ES-I3 (cell line): ENCODE measurements around the gene RBM5.

Experiments used
- H3K36me3 ChIP-seq: 2 replicates; pipeline ENCODE4 v1.6.1; 2013; ENCODE audit warnings: mild to moderate bottlenecking, low read length, control low read depth, moderate library complexity; ENCODE audit not compliant: insufficient read depth
- H3K4me1 ChIP-seq: 2 replicates; pipeline ENCODE4 v1.6.1; 2013; ENCODE audit warnings: mild to moderate bottlenecking, control low read depth, low read length; ENCODE audit not compliant: insufficient read depth
- H3K9ac ChIP-seq: 2 replicates; pipeline ENCODE4 v1.6.1; 2013; ENCODE audit warnings: low read depth, mild to moderate bottlenecking, low read length, moderate library complexity
- H3K9me3 ChIP-seq: 2 replicates; pipeline ENCODE4 v1.6.1; 2013; ENCODE audit warnings: mild to moderate bottlenecking, low read length, moderate library complexity; ENCODE audit not compliant: control insufficient read depth, insufficient read depth

The RBM5 gene

DNA sequence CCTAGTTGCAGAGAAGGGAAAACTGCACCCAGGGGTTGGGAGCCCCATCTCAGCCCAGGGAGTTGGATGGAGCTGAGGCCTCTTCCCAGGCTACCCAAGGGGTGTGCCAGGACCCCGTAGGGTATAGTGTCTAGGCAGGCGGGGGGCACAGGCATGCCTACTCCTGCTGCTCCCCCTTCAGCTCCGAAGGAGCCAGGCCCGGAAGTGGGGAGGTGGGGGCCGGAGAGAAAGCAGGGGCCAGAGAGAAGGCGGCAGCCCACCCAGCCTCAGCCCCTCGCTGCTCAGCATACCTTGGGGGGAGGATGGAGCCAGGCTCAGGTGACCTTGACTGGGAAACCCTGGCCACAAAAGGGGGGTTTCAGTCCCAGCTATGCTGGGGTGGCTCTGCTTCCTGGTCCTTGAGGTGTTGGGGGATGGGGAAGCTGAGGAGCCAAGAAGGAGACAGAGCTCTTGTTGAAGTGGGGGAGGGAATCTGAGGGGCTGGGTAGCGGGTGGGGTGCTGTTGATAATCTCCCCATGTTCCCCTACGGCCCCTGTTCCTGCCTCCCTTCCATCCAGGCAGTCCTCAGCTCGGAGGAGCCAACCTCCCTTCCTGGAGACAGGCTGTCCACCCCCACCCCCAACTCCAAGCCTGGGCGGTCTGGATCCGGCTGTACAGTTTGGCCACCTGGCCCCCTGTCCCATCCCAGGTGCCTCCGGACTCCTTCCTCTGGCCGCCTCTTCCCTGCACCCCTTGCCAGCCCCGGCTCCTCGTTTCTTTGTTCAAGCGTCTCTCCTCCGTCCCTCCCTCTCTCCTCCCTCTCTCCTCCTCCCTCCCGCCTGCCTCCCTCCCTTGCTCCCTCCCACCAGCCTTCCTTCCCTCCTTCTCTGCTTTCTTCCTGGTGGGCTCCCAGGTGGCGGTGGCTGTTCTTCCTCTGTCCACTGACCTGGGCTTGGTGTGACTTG lies 68.1 kb downstream of the RBM5 start:
- H3K36me3 ChIP-seq, result no peaks in the 10 kb centered on the region
- H3K9me3 ChIP-seq, result no peaks in the 10 kb centered on the region
- peak overlapping the region; percentile 63 for H3K9ac ChIP-seq
- peaks cover 23% of the 10 kb centered on the region for H3K4me1 ChIP-seq

DNA sequence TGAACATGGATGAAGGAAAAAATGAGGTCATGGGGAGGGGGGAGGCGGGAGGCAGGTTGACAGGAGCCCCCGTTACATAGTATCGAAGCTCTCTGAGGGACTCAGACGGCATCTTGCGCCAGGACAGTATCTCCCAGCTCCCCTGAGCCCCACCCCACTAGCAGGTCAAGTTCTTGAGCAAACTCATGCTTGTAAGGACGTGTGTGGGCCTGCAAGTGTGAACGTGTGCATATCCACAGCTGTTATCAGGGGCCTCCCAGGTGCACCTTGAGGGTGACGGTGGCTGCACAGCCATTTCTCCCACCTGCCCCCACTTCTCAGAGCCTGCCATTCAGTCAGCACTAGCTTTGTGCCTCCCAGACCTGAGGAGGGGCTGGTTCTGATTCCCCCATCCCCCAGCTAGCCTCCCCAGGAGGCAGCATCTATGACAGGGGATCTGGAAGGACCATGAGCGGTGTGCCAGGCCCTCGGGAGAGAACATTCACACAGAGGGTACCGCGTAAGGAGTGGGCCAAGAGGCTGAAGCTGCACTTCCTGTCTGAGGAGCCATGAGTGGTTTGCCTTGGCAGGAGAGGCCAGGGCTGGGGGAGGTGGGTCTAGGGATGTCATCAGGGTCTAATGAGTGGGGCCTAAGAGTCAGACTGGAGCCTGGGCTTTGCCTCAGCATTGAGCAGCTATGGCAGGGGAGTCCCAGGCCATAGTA lies 69.3 kb downstream of the RBM5 start:
- H3K9ac ChIP-seq, result no peak overlapping the region
- no peaks in the 10 kb centered on the region for H3K36me3 ChIP-seq
- H3K9me3 ChIP-seq, result no peaks in the 10 kb centered on the region
- peaks cover 17% of the 10 kb centered on the region for H3K4me1 ChIP-seq

DNA sequence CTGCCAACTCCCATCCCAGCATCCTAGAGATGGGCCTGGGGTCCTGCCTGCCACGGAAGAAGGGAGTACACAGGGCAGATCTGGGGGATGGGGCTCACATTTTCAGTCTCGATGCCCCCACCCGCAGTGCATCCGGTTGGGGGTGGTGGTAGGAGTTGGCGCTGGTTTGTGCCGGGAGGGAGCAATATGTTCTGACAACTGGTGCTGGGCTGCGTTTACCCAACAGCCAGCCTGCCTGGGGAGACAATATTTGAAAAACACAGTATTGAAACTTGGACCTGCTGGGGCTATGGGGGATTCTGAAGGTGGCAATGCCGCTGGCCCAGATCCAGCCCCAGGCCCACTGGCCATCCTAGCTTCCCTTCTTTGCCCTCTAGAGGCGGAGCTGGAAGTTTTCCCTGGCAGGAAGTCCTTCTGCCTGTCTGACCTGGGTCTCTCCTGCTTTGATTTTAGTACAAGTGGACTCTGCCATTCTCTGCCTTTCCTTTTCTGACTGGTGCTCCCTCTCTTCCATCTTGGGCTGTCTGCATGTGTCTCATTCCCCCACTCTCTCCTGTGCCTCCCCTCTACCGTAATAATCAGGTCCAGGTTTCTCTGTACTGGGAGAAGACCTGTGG lies 69.9 kb downstream of the RBM5 start:
- Histone ChIP-seq H3K36me3 (no peaks in the 10 kb centered on the region), H3K4me1 (peaks cover 17% of the 10 kb centered on the region), H3K9ac (no peak overlapping the region), H3K9me3 (no peaks in the 10 kb centered on the region)

DNA sequence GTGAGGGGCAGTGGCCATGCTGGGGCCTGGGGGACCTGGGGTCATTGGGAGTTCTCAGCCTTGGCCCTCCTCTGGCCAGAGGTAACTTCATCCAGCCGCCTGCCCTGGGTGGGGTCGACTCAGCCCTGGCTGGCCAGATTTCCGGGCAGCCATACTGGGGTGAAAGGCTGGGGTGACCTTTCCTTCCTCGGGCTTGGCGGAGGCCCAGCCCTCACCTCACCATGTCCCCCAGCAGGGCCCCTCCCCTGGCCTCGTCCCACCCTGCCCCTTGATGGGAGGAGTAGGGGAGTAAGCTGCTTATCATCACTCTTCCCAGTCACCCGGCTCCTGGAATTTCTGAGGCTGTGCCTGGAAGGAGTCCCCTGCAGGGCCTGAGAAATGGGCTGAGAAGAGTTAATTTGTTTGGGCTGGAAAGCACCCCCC lies 71.9 kb downstream of the RBM5 start:
- Histone ChIP-seq H3K9ac (no peak overlapping the region), H3K4me1 (peaks cover 29% of the 10 kb centered on the region), H3K36me3 (no peaks in the 10 kb centered on the region), H3K9me3 (no peaks in the 10 kb centered on the region)

DNA sequence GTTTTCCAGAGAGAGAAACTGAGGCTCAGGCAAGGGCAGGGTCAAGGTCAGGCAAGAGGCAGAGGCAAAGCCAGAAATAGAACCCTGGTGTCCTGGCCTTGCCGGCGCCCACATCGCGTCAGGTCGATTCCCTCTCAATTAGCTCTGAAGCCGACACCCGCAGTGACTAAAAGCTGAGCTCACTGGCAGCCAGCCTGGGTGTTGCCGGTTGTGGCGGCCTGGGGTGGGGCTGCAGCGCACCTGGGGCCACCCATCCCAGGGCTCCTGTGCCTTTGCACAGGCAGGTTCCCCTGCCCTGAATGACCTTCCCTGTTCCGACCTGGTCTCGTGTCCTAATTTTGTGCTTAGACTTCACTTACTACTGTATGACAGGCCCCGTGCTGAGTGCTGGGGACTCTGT lies 72.6 kb downstream of the RBM5 start:
- Histone ChIP-seq H3K9me3 (no peaks in the 10 kb centered on the region), H3K36me3 (no peaks in the 10 kb centered on the region), H3K4me1 (peaks cover 36% of the 10 kb centered on the region), H3K9ac (no peak overlapping the region)

GRCh38 chr3:50162034-50162883 lies 73.5 kb downstream of the RBM5 start:
- H3K36me3 ChIP-seq, result no peaks in the 10 kb centered on the region
- H3K9ac ChIP-seq, result no peak overlapping the region
- H3K4me1 ChIP-seq, result peaks cover 44% of the 10 kb centered on the region
- H3K9me3 ChIP-seq, result no peaks in the 10 kb centered on the region

DNA sequence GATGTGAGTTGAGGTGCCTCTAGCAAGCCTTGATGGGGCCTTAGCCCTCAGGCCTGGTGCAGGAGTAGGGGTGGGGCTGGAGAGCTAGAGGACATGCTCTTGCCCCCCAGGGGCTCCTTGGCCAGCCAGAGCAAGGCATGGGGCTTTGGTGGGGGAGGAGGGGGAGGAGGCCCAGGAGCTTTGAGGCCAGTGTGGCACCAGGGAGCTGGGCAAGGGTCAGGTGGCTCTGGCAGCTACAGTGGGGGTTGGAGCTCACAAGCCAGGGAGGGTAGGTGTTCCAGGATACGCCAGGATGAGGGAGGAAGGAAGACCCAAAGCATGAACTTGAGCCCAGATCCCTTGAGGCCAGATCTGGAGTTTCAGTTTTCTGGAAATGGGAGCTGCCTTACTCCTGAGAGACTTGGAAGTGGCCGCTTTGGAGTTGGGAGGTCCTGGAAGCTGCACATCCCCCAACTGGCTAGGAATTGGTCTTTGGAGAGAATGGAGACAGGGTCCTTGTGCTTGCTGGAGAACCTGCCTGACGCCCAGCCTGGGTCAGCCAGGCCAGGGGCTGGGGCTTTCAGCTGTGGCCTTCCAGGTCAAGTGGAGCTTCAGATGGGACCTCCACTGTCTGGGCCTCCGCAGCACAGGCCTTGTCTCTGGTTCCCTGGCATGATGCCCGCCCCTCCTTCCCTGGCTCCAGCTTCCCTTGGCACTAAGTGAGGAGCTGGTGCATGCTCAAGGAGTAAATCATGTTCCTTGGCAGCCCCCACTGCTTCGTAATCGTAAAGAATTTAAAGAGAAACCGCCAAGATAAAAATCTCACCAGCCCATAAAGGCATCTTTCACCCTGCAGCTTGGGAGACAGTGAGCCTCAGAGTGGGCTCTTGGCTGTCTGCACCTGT lies 75.1 kb downstream of the RBM5 start:
- Histone ChIP-seq H3K4me1 (peaks cover 41% of the 10 kb centered on the region), H3K36me3 (no peaks in the 10 kb centered on the region), H3K9ac (no peak overlapping the region), H3K9me3 (no peaks in the 10 kb centered on the region)

GRCh38 chr3:50164481-50164880 lies 75.8 kb downstream of the RBM5 start:
- Histone ChIP-seq H3K36me3 (no peaks in the 10 kb centered on the region), H3K9ac (no peak overlapping the region), H3K9me3 (no peaks in the 10 kb centered on the region), H3K4me1 (peaks cover 36% of the 10 kb centered on the region)

DNA sequence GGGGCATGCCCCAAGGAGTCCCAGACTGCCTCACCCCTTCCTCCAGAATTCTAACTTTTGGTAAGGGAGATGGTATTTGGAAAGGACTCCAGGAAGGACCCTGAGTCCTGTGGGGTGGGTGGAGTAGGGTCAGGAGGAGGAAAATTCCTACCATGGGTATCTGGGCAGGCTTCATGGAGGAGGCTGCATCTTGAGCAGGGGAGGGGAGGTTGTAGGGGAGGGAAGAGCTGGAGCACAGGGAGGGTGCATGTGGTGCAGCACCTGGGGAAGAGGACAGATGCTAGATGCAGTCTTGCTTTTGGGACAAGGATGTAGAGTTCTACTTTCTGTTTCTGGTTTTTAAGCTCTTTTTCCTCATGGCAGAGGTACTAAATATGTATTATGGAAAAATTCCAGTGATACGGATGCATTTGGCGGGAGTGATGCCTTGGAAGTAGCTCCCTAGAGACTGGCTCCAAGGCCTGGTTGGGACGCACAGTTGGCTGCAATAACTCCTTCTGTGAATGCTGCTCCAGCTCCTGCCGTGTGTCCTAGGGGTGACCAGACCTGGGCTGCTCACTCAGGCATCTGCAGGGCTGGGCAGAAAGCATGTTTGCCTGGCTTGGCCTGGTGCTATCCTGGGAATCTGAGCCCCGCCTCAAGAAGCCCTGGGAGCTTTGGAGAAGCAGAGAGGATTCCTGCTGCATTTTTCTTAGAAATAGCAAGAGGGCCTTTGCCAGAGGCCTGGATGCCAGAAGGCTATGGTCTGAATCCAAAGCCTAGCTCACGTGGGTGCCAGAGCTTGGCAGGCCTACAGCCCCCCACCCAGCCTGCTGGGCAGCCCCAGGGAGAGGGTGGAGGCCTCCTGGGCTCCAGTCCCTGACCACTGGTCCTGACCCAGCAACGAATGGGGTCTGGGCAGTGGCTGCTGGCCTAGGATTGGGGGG lies 76.5 kb downstream of the RBM5 start:
- H3K9ac ChIP-seq, result no peak overlapping the region
- H3K36me3 ChIP-seq, result no peaks in the 10 kb centered on the region
- H3K4me1 ChIP-seq, result peaks cover 36% of the 10 kb centered on the region
- no peaks in the 10 kb centered on the region for H3K9me3 ChIP-seq

DNA sequence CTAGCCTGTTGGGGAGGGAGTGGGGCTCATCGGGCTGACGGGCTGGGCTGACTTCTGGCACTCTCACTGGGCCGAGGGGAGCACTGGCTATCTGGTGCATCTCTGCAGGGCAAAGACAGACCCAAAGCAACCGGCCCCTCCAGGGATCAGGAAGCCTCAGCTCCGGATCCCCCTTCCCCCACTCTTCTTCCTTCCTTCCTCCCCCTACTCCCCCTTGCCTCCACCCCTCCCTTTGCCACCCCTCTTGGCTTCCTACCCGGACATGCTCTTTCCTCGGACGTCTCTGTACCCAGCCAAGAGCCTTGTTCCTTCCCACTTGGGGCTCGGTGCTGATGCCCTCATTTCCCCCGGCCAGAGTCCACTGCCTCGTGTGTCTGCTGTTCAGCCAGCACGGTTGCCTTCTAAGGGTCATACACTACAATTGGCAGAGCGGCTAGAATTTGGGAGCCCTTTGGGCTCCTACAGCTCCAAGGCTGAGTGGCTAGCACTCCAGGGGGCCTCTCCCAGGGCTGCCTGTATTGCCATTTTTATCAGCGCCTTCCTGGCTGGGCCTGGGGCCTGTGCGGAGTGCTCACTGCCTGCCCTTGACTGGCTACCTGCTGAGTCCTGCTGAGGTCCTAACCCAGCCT lies 77.3 kb downstream of the RBM5 start:
- no peak overlapping the region for H3K9ac ChIP-seq
- no peaks in the 10 kb centered on the region for H3K36me3 ChIP-seq
- peaks cover 36% of the 10 kb centered on the region for H3K4me1 ChIP-seq
- H3K9me3 ChIP-seq, result no peaks in the 10 kb centered on the region

GRCh38 chr3:50166620-50167019 lies 77.9 kb downstream of the RBM5 start:
- Histone ChIP-seq H3K9ac (no peak overlapping the region), H3K4me1 (peaks cover 36% of the 10 kb centered on the region), H3K36me3 (no peaks in the 10 kb centered on the region), H3K9me3 (no peaks in the 10 kb centered on the region)
